ENCODE data around the gene BARHL1. TPM values are rescaled to one million over a fixed set of nuclear protein-coding genes. Genes with fewer than 3 reads are reported as not detected.

Gene BARHL1
- total and polyA plus RNA-seq, 7 donors = not detected

DNA sequence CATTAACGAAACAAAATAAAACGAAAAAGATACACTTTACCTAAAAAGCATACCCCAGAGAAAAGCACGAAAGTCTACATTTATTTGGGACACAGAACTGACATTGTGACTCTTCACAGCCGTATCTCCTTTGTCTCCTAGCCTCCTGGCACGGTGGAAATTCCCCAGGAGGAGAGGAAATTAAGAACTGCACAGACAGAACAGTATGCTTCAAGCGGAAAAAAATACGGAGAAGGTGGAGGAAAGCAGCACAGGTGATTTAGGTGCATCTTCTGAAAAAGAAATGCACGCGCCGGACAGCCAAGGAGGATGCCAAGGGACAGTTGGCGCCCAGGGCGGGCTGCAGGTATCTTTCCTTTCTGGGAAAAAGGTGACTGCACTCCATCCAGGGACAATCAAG is 55.4 kb downstream of the BARHL1 start:
- WGBS, 2 donors = 59 to 86% methylated on average over 12 of the region's 12 CpGs
- intact Hi-C loops (cut with DNase I) = no loop called here
- Histone ChIP-seq H3K4me3 (no peak overlapping the region), H3K36me3 (peaks cover 3 to 75% (median 19%) of the 10 kb centered on the region in 4 donors), H3K27me3 (no peaks in the 10 kb centered on the region), H3K27ac (no peak overlapping the region), H3K9me3 (no peaks in the 10 kb centered on the region), H3K4me1 (no peaks in the 10 kb centered on the region)
- no peak for DNase-seq
- TF ChIP-seq EP300 (IDR thresholded peaks at IDR 0.05) (no peak), POLR2AphosphoS5 (IDR thresholded peaks at IDR 0.05) (no peak), POLR2A (IDR thresholded peaks at IDR 0.05) (no peak)
- TF ChIP-seq, protein P1, sequence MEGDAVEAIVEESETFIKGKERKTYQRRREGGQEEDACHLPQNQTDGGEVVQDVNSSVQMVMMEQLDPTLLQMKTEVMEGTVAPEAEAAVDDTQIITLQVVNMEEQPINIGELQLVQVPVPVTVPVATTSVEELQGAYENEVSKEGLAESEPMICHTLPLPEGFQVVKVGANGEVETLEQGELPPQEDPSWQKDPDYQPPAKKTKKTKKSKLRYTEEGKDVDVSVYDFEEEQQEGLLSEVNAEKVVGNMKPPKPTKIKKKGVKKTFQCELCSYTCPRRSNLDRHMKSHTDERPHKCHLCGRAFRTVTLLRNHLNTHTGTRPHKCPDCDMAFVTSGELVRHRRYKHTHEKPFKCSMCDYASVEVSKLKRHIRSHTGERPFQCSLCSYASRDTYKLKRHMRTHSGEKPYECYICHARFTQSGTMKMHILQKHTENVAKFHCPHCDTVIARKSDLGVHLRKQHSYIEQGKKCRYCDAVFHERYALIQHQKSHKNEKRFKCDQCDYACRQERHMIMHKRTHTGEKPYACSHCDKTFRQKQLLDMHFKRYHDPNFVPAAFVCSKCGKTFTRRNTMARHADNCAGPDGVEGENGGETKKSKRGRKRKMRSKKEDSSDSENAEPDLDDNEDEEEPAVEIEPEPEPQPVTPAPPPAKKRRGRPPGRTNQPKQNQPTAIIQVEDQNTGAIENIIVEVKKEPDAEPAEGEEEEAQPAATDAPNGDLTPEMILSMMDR (IDR thresholded peaks at IDR 0.05) = no peak

DNA sequence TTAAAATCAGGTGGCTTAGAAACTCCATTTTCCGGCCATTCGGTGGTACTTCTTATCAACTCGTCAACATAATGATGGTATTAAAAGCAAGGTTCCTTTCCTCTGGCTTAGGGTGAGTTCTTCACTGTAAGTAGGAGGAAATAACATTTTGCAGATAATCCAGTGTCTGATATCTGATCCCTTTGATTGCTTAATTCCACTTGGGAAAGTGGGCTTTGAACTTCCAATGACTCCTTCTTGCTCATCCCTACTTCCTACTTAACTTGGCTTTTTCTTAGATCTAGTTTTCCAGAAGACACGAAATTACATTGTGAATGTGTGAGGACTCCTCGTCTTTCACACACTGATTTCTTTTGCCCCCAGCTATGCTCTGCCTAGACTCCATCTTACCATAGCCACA is 55.8 kb downstream of the BARHL1 start:
- Histone ChIP-seq H3K36me3 (peaks cover 3 to 78% (median 19%) of the 10 kb centered on the region in 4 donors), H3K4me1 (no peaks in the 10 kb centered on the region), H3K9me3 (no peaks in the 10 kb centered on the region), H3K27ac (no peak overlapping the region), H3K4me3 (no peak overlapping the region), H3K27me3 (no peaks in the 10 kb centered on the region)
- no peak for TF ChIP-seq POLR2A (IDR thresholded peaks at IDR 0.05)
- no peak for TF ChIP-seq POLR2AphosphoS5 (IDR thresholded peaks at IDR 0.05)
- TF ChIP-seq, protein P1 (IDR thresholded peaks at IDR 0.05) = no peak
- TF ChIP-seq EP300 (IDR thresholded peaks at IDR 0.05) = no peak
- WGBS, 2 donors = 90 to 94% methylated on average over 5 of the region's 5 CpGs
- intact Hi-C loops (cut with DNase I) = no loop called here
- no peak for DNase-seq

DNA sequence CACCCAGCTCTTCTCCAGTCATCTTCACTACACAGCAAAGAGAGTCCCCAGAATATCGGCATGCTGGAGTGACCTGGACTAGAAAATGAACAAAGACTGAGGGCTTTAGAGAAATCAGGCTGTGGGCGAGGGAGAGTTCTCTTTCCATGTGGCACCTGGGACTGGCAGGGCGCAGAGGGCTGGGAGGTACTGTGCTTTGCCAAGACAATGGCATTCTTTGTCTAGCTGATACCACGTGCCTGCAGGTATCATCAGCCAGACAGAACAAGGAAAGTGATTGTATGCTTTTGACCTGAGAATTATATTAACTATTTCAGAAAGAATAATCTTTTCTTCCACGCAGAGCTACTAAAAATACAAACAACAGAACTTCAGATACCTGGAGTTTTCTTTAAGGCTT is 56.9 kb downstream of the BARHL1 start:
- no peak overlapping the region for H3K4me3 ChIP-seq
- intact Hi-C loops (cut with DNase I) = no loop called here
- H3K27ac ChIP-seq = no peak overlapping the region
- WGBS, 2 donors = 20 to 73% methylated on average over 5 of the region's 5 CpGs
- no peaks in the 10 kb centered on the region for H3K27me3 ChIP-seq
- no peaks in the 10 kb centered on the region for H3K4me1 ChIP-seq
- no peaks in the 10 kb centered on the region for H3K9me3 ChIP-seq
- DNase-seq = no peak
- TF ChIP-seq POLR2A (IDR thresholded peaks at IDR 0.05) (peak in 1 of 2 donors; percentile 11), POLR2AphosphoS5 (IDR thresholded peaks at IDR 0.05) (no peak)
- peaks cover 4 to 89% (median 19%) of the 10 kb centered on the region in 4 donors for H3K36me3 ChIP-seq

Other genes starting within 250 kb of the BARHL1 start
- gene SETX, start 227.6 kb upstream of the BARHL1 start, total RNA-seq = 10 to 100 TPM; 45.5 to 58.2 (median 54.6) TPM
- gene SETX, start 227.6 kb upstream of the BARHL1 start, polyA plus RNA-seq = 10 to 100 TPM in 2 of 3 donors, 1 to 10 TPM in 1; 8.8 to 30.6 (median 10.2) TPM
- gene TTF1, start 175.8 kb upstream of the BARHL1 start, total RNA-seq = 10 to 100 TPM in 3 of 4 donors, 1 to 10 TPM in 1; 8.9 to 20.9 (median 14.2) TPM
- 10 to 100 TPM in 2 of 3 donors, 1 to 10 TPM in 1; 6.6 to 18.3 (median 14.6) TPM for gene TTF1, start 175.8 kb upstream of the BARHL1 start, polyA plus RNA-seq
- not detected for gene CFAP77, start 172.4 kb upstream of the BARHL1 start, total RNA-seq
- gene CFAP77, start 172.4 kb upstream of the BARHL1 start, polyA plus RNA-seq = not detected
- 1 to 10 TPM; 5.7 to 7.7 (median 7.1) TPM for gene DDX31, start 87.4 kb downstream of the BARHL1 start, total RNA-seq
- 1 to 10 TPM; 2.4 to 8.1 (median 2.5) TPM for gene DDX31, start 87.4 kb downstream of the BARHL1 start, polyA plus RNA-seq
- gene GTF3C4, start 87.9 kb downstream of the BARHL1 start, total RNA-seq = 10 to 100 TPM; 10.7 to 12.2 (median 11.7) TPM
- gene GTF3C4, start 87.9 kb downstream of the BARHL1 start, polyA plus RNA-seq = 1 to 10 TPM; 2.1 to 5.4 (median 3.0) TPM